RCC 7860 (cell line): Measurements from ENCODE around the gene ZKSCAN5.
"Not testable (repeated sequence)": the region's sequence is repeated elsewhere in the genome, so short reads cannot be mapped to it uniquely, and the experiment has no call there.

Source experiments
- DNase-seq: peaks from one replicate; pipeline ENCODE4 v3.0.0-alpha.2; 2015; ENCODE audit warnings: low spot score
- FAIRE-seq: peaks from 2 replicates; lab custom pipeline; 2012; peaks lifted over from hg19 to GRCh38; lab: Jason Lieb, UNC

The ZKSCAN5 gene

DNA sequence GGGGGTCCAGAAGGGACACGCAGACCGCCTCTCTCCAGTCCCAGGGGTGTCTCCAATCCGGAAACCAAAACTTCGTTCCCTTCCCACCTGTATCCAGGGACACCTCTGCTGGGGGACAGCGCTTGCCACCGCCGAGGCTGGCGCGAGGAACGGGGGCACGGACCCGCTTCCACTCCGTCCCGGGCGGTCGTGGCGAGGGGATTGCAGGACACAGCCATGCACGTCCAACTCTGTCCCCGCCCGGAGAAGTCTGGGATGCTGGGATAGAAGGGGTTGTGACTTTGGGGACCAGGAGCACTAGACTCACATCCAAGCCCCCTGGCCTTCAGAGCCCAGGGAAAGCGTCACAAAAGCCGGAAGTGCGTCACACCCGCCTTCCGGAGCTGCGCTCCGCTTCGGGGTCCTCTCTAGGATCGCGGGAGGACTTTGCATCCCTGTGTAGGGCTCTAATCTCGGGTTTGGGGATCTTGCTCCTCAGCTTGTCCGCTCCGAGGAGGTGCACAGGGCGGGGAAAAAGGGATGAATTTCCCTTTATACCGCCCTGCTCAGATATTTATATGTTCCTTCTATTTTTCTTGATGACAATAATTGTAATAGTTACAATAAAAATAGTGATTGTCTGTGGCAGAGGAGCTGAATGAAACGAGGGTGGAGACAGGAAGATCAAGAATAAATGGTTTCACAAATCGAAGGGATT lies 47.5 kb downstream of the ZKSCAN5 start, which contains the start of gene FAM200A:
TSS of gene FAM200A (minus strand) at position 348 of the 697 bp plus-strand sequence. CDS start 3,707 bp downstream, outside the sequence.
- FAIRE-seq (peak; percentile 37), DNase-seq (peak; percentile 62)

GRCh38 chr7:99553039-99553438 lies 48.6 kb downstream of the ZKSCAN5 start:
- no peak for DNase-seq
- no peak for FAIRE-seq

DNA sequence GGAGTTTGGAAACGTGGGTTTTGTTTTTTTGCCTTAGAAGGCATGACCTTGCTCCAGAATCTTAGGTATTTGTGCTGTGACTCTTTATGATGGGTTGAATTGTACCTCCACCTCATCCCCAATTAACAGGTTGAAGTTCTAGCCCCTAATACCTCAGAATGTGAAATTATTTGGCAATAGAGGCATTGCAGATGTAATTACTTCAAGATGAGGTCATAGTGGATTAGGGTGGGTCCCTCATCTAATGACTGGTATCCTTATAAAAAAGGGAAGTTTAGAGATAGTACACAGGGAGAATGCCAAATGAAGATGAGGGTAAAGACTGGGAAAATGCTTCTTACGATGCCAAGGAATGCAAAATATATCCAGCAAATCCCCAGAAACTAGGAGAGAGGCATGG lies 50.5 kb downstream of the ZKSCAN5 start:
- FAIRE-seq (no peak), DNase-seq (no peak)

- no peak for DNase-seq
Observed at GRCh38 chr7:99557196-99557607, 52.7 kb downstream of the ZKSCAN5 start.

GRCh38 chr7:99557940-99558305 lies 53.5 kb downstream of the ZKSCAN5 start:
- FAIRE-seq, result no peak

More at GRCh38 chr7:99557196-99557607, 52.7 kb downstream of the ZKSCAN5 start:
- FAIRE-seq, result no peak

DNA sequence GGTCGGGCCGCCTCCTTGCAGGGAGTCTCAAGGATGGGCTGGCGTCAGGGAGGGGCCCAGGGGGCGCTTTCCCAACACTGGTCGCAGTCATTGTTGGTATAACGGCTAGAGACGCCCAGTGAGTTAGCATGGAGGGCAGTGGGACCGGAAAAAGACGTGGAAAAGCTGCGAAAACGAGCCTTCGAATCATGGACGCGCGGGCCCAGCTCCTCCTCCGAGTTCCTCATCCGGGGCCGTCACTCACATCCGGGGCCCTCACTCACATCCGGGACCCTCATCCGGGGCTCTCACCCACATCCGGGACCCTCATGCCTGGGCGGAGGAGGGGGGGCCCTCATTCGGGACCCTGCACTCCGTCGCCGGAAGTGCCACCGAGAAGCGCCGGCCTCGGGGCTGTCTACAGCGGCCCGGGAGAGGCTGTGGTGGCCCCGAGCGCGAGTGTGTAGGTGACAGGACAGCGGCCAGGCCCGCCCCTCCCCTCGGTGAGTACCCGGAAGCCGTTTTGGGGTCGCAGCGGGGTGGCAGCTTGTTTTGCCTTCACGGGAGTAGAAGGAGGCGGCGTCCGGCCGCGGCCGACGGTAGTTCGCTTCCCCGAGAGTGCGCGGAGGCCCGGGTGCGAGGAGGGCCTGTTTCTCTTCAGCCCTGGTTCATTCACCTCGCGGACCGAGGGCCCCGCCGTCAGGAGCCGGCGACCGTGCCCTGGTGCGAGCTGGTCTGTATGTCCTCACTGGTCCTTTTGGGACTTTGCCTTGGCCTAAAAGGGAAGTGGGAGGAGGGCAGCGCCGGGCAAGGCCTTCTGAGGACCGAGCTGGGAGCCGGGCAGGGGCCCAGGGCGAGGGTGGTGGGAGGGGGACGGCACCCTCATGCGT lies 54.1 kb downstream of the ZKSCAN5 start, which contains the start of gene ZNF655:
TSS of gene ZNF655 (plus strand) at position 337 of the 869 bp plus-strand sequence. CDS start 1,918 bp downstream, outside the sequence.
- peak; percentile 78 for DNase-seq
- FAIRE-seq, result no peak

More at GRCh38 chr7:99557940-99558305, 53.5 kb downstream of the ZKSCAN5 start:
- DNase-seq, result no peak

GRCh38 chr7:99559175-99559915 lies 54.9 kb downstream of the ZKSCAN5 start:
- FAIRE-seq, result no peak
- no peak for DNase-seq

DNA sequence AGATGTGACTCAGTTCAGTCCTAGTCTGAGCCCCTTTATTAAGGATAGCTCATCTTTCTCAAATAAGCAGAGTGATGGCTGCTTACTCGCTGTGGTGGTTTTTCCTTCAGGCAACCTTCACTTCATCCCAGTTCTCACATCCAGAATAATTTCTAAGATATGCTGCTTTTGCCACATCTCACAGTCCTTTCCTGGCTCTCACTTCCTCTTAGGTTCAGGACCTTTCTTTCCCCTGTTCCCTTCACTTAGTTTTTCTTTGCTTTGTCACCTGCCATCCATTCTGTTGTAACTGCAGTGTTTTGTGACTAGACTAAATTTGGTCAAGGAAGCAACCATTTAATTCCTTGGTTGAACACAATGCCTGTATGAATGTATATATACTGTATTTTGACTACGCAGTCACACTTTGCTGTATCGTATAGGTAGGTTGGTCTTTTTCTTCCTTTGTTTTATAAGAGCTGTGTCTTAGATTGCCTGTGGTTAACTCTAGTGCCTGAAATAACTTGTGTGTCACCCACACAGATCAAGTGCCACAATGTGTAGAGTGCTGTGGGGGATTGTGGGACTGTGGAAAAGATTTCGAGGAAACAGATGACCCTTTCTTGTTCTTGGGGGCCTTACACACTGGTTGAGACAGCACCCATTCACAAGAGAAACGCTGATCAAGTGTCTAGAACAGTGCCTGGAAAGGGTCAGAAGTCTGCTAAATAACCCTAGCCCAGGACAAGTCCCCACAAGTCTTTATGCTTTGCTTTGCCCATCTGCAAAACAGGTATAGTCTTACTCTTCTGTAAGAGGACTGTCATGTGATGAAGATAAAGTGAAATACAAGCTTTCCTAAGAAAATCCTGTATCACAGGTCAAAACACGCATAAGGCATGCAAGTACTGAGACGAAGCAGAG lies 56.6 kb downstream of the ZKSCAN5 start:
- FAIRE-seq (no peak), DNase-seq (no peak)

DNA sequence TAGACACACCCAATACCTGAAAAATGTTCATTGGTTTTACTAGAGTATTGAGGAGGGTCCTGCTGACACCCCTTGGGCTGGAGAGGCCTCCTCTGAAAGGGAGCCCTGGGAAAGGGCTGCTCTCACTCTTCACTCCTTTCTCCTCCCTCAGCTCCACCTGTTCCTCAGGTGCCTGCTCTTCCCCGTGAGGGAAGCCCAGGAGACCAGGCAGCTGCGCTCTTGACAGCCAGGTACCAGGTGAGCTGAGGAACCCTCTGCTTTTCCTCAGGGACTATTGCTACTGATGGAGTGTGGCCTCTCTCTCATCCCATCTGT lies 57.2 kb downstream of the ZKSCAN5 start:
- FAIRE-seq, result no peak
- no peak for DNase-seq

DNA sequence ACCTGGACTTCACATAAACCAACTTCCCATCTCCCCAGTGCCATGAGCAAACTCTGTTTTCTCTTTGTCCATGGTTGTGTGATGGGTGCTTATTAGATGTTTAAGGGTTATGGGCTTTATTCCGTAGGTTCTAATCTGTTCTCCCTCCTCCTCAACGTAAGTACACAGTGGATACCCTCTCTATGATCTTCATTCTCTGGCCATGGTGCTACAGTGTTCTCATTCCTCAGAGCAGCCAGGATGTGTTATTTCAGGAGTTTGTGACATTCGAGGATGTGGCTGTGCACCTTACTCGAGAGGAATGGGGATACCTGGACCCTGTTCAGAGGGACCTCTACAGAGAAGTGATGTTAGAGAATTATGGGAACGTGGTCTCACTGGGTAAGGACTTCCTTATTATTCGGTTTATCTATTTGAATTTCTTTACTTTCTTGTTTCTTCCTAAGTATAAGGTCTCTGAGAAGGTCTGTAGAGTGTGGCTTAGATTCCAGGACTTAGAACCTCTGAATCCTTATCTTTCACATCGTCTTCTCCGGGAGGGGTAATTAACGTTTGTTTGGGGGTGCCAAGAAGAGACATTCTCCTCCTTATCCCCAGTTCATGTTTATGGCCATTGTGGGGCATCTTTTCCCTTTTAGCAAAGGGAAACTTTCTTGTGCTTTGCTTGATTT lies 57.8 kb downstream of the ZKSCAN5 start:
- FAIRE-seq (no peak), DNase-seq (no peak)

DNA sequence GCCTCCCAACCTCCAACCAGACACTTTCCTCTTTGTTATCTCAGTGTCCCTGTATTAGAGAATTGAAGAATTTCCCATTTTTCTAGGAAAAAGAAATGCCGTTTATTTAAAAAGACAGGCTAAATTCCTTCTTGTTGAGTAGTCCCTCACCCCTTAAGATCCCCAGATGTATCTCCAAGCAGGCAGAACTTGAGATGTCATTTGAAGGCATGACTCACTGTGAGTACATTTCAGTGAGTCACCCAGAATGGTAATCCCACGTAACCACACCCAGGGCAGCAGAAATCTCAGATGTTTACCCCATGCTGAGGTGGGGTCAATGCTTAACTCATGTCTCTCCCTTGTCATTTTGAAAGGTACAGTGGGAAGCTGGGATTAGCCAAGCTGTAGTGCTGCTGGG lies 58.4 kb downstream of the ZKSCAN5 start:
- FAIRE-seq, result peak; percentile 99
- peak; percentile 99 for DNase-seq

DNA sequence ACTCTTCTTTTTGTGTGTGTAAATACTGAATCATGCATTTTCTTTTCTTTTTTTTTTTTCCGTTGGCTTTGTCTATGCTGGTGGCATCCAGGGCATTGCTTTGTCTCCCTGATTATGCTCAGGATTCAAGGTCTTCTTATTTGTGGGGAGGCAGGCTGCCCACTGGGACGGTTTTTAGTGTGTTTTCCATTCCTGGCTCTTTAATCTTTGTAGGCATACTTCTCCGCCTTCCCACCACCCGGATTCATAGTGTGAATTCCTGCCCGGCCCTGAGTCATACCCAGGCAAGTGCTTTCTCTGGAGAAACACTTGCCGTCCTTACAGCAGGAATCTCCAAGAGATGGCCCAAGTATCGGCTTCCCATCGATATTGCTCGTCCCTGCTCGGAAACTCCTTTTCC lies 59.2 kb downstream of the ZKSCAN5 start:
- peak; percentile 87 for FAIRE-seq

GRCh38 chr7:99568770-99569169 lies 64.3 kb downstream of the ZKSCAN5 start:
- FAIRE-seq, DNase-seq: not testable (repeated sequence)

More for the DNA sequence above, 59.2 kb downstream of the ZKSCAN5 start:
- peak; percentile 79 for DNase-seq

GRCh38 chr7:99571768-99572167 lies 67.3 kb downstream of the ZKSCAN5 start:
- no peak for DNase-seq
- no peak for FAIRE-seq

GRCh38 chr7:99573257-99573656 lies 68.8 kb downstream of the ZKSCAN5 start:
- no peak for DNase-seq
- no peak for FAIRE-seq

- FAIRE-seq (no peak), DNase-seq (no peak)
Observed at GRCh38 chr7:99576251-99576650, 71.8 kb downstream of the ZKSCAN5 start.

GRCh38 chr7:99579281-99579955 lies 75.0 kb downstream of the ZKSCAN5 start:
- FAIRE-seq, result no peak

GRCh38 chr7:99579956-99580777 lies 75.7 kb downstream of the ZKSCAN5 start:
- FAIRE-seq, result no peak
- DNase-seq, result no peak

More at GRCh38 chr7:99579281-99579955, 75.0 kb downstream of the ZKSCAN5 start:
- DNase-seq, result no peak
